Right lobe of liver (tissue), 6 donors: ENCODE measurements around the gene ACVR1. TPM values are rescaled to one million over a fixed set of nuclear protein-coding genes. Genes with fewer than 3 reads are reported as not detected.
A peak's percentile ranks its signal among the peaks of the same experiment; 100 is the strongest.

Experiments
- ATAC-seq, 4 donors: fragments of 200-7000 bp; cut with Tn5 transposase; one replicate each; pipeline ENCODE4 v1.9.1; 2020; ENCODE audit warnings: mild to moderate bottlenecking in 4 of 4, moderate library complexity in 4 of 4
- DNase-seq, 3 donors: peaks; one replicate each; pipeline ENCODE4 v3.0.0-alpha.2; 2020
- H3K27ac ChIP-seq, 3 donors: fragments of 200-600 bp; one replicate each; pipeline ENCODE4 v1.8.0; 2022
- H3K27me3 ChIP-seq, 2 donors: fragments of 200-600 bp; one replicate each; pipeline ENCODE4 v1.8.0; 2022
- H3K36me3 ChIP-seq, 4 donors: fragments of 200-600 bp; sonication (generic) in 1 of 4; one replicate each; pipeline versions ENCODE4 v1.5.1 to v1.8.0; 2017 to 2022; ENCODE audit warnings: control low read depth in 1 of 4
- H3K4me1 ChIP-seq, 4 donors: fragments of 200-600 bp; sonication (generic) in 1 of 4; one replicate each; pipeline versions ENCODE4 v1.5.1 to v1.8.0; 2017 to 2022; ENCODE audit warnings: control low read depth in 1 of 4
- H3K4me3 ChIP-seq, 3 donors: fragments of 200-600 bp; one replicate each; pipeline ENCODE4 v1.8.0; 2022
- H3K9me3 ChIP-seq, 4 donors: fragments of 200-600 bp; sonication (generic) in 1 of 4; one replicate each; pipeline versions ENCODE4 v1.5.1 to v1.8.0; 2017 to 2022; ENCODE audit warnings: control low read depth in 1 of 4
- POLR2A ChIP-seq: fragments of 450-650 bp; IDR thresholded peaks from one replicate; pipeline ENCODE4 v1.6.1; 2017; ENCODE audit warnings: antibody characterized with exemption, mild to moderate bottlenecking
- WGBS: methylation state at CpG from one replicate; pipeline ENCODE4 v1.1.6; 2018; ENCODE audit warnings: low coverage, low lambda C conversion rate; ENCODE audit not compliant: insufficient coverage; ENCODE audit errors: missing lambda C conversion rate; 5-methylcytosine and 5-hydroxymethylcytosine counted together
- intact Hi-C, 2 donors: fragments of 100-400 bp; cut with DNase I; formaldehyde crosslinking; loops; one replicate each; pipeline versions ENCODE4 v1.11.2 to v1.14.1; 2022
- total RNA-seq, 6 experiments: library from RNA; depleted of rRNA in 2 of 6; stranded (reverse); fragments of >200 nt in 2 of 6; fragmentation: NEBNext Ultra II Directional in 3 of 6; extraction: Animal tissue kit (Norgen Biotek cat#: 25700) in 3 of 6; gene quantifications; one replicate each; pipeline versions ENCODE4 v1.1.0 to v1.2.4, GENCODE V29; 2016 to 2023
- TF ChIP-seq, protein P1 (sequence below), 4 donors: fragments of 200-600 bp in 3 of 4; fragments of 450-650 bp in 1 of 4; IDR thresholded peaks; one replicate each; pipeline versions ENCODE4 v1.5.1 to v1.8.0; 2016 to 2022; ENCODE audit warnings: antibody characterized with exemption in 4 of 4, mild to moderate bottlenecking in 2 of 4
- donor health status: DM: no; HTN: yes; CAD: no.
- donor health status: DM: no; HTN: no; CAD: no.
- donor health status: DM: no; HTN: no; CAD: no.
- donor health status: DM: no; HTN: yes; CAD: no.
- donor health status: DM: no; HTN: yes; CAD: no.

The ACVR1 gene
- total RNA-seq, 6 experiments from 2014 or later, result 10.9 to 25.1 (median 14.6) TPM

DNA sequence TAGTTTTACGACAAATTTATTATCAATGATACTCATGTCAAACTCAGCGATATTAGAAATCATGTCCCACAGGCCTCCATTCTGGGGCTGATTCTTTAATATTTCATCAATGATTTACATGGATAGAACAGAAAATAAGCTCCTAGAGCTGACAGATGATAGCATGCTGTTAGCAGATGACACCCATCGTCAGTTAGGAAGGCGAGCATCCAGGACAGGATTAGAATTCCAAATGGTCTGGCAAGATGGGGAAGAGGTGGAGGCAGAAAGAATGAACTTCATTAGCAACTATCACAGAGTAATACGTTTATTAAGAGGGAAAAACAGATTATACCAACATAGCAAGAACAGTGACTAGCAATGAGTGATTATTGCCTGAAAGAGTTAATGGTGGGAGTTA, 46.2 kb upstream of the ACVR1 start:
- no peak for TF ChIP-seq POLR2A
- TF ChIP-seq, protein P1, sequence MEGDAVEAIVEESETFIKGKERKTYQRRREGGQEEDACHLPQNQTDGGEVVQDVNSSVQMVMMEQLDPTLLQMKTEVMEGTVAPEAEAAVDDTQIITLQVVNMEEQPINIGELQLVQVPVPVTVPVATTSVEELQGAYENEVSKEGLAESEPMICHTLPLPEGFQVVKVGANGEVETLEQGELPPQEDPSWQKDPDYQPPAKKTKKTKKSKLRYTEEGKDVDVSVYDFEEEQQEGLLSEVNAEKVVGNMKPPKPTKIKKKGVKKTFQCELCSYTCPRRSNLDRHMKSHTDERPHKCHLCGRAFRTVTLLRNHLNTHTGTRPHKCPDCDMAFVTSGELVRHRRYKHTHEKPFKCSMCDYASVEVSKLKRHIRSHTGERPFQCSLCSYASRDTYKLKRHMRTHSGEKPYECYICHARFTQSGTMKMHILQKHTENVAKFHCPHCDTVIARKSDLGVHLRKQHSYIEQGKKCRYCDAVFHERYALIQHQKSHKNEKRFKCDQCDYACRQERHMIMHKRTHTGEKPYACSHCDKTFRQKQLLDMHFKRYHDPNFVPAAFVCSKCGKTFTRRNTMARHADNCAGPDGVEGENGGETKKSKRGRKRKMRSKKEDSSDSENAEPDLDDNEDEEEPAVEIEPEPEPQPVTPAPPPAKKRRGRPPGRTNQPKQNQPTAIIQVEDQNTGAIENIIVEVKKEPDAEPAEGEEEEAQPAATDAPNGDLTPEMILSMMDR (IDR thresholded peaks at IDR 0.05), result no peak

DNA sequence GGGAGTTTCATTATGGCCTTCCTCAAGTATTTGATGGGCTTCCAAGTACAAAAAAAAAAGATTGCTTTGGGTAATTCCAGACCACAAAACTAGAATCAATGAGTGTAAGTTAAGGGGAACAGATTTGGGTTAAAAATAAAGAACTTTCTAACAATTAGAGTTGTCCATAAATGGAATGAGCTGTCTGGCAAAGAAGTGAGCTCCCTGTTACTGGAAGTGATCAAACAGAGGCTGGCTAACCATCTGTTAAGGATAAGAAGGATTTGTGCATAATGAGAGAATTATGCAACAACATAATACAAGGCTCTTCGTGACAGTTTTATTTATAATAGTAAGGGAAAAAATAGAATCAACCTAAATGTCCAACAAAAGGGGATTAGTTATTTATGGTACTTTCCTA, 44.6 kb upstream of the ACVR1 start:
- ATAC-seq (no peak), DNase-seq (no peak)
- H3K4me1 ChIP-seq, result no peaks in the 10 kb centered on the region
- TF ChIP-seq, protein P1 (IDR thresholded peaks at IDR 0.05), result no peak
- no peak for TF ChIP-seq POLR2A
- H3K27me3 ChIP-seq, result no peaks in the 10 kb centered on the region
- no peaks in the 10 kb centered on the region for H3K36me3 ChIP-seq
- 64% methylated on average over 1 of the region's 1 CpG for WGBS
- H3K4me3 ChIP-seq, result no peak overlapping the region
- intact Hi-C loops, result no loop called here
- no peak overlapping the region for H3K27ac ChIP-seq
- no peaks in the 10 kb centered on the region for H3K9me3 ChIP-seq

More for the DNA sequence above, 46.2 kb upstream of the ACVR1 start:
- WGBS, result 98% methylated on average over 4 of the region's 5 CpGs
- H3K36me3 ChIP-seq, result no peaks in the 10 kb centered on the region
- no peaks in the 10 kb centered on the region for H3K4me1 ChIP-seq
- no peaks in the 10 kb centered on the region for H3K9me3 ChIP-seq
- H3K27me3 ChIP-seq, result no peaks in the 10 kb centered on the region
- ATAC-seq (no peak), DNase-seq (no peak)
- intact Hi-C loops, result no loop called here
- H3K27ac ChIP-seq, result no peak overlapping the region
- H3K4me3 ChIP-seq, result no peak overlapping the region

DNA sequence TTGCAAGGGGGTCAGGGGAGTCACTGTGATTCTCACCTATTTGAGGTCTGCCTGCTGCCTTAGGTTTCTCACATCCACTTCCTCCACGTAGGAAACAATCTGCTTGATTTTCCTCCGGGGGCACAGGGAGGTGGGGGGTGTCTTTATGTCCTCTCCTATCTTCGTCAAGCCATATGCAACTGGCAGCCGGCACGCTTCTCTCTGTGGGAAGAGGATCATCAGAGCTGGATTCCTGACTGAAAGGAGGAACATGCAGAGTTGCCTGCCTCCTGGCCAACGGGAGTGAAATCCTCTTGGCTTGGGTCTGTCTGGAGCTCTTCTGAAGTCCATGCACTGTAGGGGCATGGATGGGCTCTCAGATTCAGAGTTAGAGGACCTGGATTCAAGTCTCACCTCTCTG, 43.1 kb upstream of the ACVR1 start:
- DNase-seq, result no peak
- Histone ChIP-seq H3K9me3 (no peaks in the 10 kb centered on the region), H3K27me3 (no peaks in the 10 kb centered on the region), H3K4me1 (no peaks in the 10 kb centered on the region), H3K36me3 (no peaks in the 10 kb centered on the region), H3K4me3 (no peak overlapping the region), H3K27ac (no peak overlapping the region)
- TF ChIP-seq, protein P1 (IDR thresholded peaks at IDR 0.05), result no peak
- no peak for TF ChIP-seq POLR2A
- 50% methylated on average over 2 of the region's 6 CpGs for WGBS
- intact Hi-C loops, result no loop called here
- no peak for ATAC-seq

DNA sequence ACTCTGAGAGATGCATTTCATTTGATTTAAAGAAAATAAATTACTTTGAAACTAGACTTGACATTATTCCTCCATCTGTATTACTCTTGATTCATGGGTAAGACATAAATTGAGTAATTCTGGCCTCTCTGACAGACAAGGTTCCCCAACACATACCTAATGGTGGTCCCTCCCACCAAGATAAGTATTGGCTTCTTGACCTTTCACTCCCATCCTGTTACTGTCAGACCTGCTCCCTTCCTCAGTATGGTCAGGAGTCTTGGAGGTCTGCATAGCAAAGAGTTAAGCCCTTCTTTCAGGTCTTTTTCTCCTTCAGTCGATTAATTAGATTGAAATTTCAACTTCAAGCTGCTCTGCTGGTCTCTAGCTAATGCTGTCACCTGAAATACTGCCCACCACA, 42.2 kb upstream of the ACVR1 start:
- 29% methylated on average over 1 of the region's 1 CpG for WGBS
- H3K27ac ChIP-seq, result no peak overlapping the region
- H3K4me3 ChIP-seq, result no peak overlapping the region
- DNase-seq, result no peak
- ATAC-seq, result no peak
- TF ChIP-seq POLR2A, result no peak
- TF ChIP-seq, protein P1 (IDR thresholded peaks at IDR 0.05), result no peak
- H3K36me3 ChIP-seq, result no peaks in the 10 kb centered on the region
- H3K27me3 ChIP-seq, result no peaks in the 10 kb centered on the region
- no peaks in the 10 kb centered on the region for H3K9me3 ChIP-seq
- intact Hi-C loops, result no loop called here
- no peaks in the 10 kb centered on the region for H3K4me1 ChIP-seq

DNA sequence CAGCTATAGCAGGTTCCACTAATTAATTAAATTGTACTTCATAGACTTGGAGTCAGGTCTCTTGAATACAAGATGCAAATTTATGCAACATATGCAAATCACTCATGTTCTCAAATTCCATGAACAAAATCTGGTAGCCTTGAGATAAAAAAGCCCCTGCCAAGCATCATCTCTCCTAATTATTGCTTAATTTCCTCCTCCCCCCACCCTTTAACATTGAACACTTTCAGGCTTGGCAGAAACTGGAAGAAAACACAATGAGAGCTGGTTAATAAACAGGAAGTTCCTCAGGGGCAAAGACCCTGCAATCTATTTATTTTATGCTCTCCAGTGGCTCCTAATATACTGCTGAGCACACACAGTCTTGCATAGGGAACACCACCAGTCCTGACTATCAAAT, 35.6 kb upstream of the ACVR1 start:
- H3K9me3 ChIP-seq, result no peaks in the 10 kb centered on the region
- ATAC-seq (peak in 3 of 4 donors; percentile 36 to 63 (median 43)), DNase-seq (no peak)
- no peak overlapping the region for H3K4me3 ChIP-seq
- intact Hi-C loops, result no loop called here
- no peak overlapping the region for H3K27ac ChIP-seq
- H3K4me1 ChIP-seq, result peaks cover 0 to 9% (median 0%) of the 10 kb centered on the region in 4 donors
- no peak for TF ChIP-seq POLR2A
- TF ChIP-seq, protein P1 (IDR thresholded peaks at IDR 0.05), result no peak
- H3K27me3 ChIP-seq, result no peaks in the 10 kb centered on the region
- no peaks in the 10 kb centered on the region for H3K36me3 ChIP-seq
